Activated CD8-positive, alpha-beta T cell treated with anti-CD3 and anti-CD28 coated beads for 36 hours (primary cell): ENCODE data around the gene NFYC. TPM values are rescaled to one million over a fixed set of nuclear protein-coding genes. Genes with fewer than 3 reads are reported as not detected.

ENCODE experiments used
- ATAC-seq: fragments of 200-7000 bp; cut with Tn5 transposase; one replicate; pipeline ENCODE4 v1.10.0; 2021; ENCODE audit warnings: mild to moderate bottlenecking, moderate library complexity
- CTCF ChIA-PET: fragments of 350-600 bp; sonication (Branson Sonifier 250); formaldehyde crosslinking; loops from one replicate; lab custom pipeline; 2021; ENCODE audit warnings: antibody characterized with exemption; lab: Charles Lee
- POLR2A ChIA-PET: fragments of 350-600 bp; sonication (Branson Sonifier 250); formaldehyde crosslinking; loops from one replicate; lab custom pipeline; 2021; ENCODE audit warnings: antibody characterized with exemption; lab: Charles Lee
- DNase-seq: peaks from one replicate; pipeline ENCODE4 v3.0.0-alpha.2; 2020
- H3K27ac Mint-ChIP-seq: one replicate; pipeline ENCODE4 v1.8.0; 2021; ENCODE audit warnings: mild to moderate bottlenecking, mixed read lengths
- H3K27me3 Mint-ChIP-seq: one replicate; pipeline ENCODE4 v1.8.0; 2021; ENCODE audit warnings: mixed read lengths
- H3K36me3 Mint-ChIP-seq: one replicate; pipeline ENCODE4 v1.8.0; 2021; ENCODE audit warnings: low read depth, mixed read lengths
- H3K4me1 Mint-ChIP-seq: one replicate; pipeline ENCODE4 v1.8.0; 2021; ENCODE audit warnings: low read depth, mixed read lengths
- H3K4me3 Mint-ChIP-seq: one replicate; pipeline ENCODE4 v1.8.0; 2021; ENCODE audit warnings: mild to moderate bottlenecking, moderate library complexity, mixed read lengths
- H3K9me3 Mint-ChIP-seq: one replicate; pipeline ENCODE4 v1.8.0; 2021; ENCODE audit warnings: mixed read lengths
- intact Hi-C: fragments of 100-400 bp; cut with micrococcal nuclease; formaldehyde crosslinking; loops from one replicate; pipeline ENCODE4 v1.10.0; 2022
- total RNA-seq, 2 experiments: library from RNA; stranded (reverse); gene quantifications; one replicate each; pipeline ENCODE4 v1.2.3, GENCODE V29; 2021
- TF ChIP-seq, protein P1 (sequence below): fragments of 200-600 bp; IDR thresholded peaks from one replicate; pipeline ENCODE4 v1.8.0; 2022; ENCODE audit warnings: antibody characterized with exemption, mild to moderate bottlenecking

Gene NFYC
- total RNA-seq, 2 experiments from 2014 or later = 45.6 to 53.8 TPM

DNA sequence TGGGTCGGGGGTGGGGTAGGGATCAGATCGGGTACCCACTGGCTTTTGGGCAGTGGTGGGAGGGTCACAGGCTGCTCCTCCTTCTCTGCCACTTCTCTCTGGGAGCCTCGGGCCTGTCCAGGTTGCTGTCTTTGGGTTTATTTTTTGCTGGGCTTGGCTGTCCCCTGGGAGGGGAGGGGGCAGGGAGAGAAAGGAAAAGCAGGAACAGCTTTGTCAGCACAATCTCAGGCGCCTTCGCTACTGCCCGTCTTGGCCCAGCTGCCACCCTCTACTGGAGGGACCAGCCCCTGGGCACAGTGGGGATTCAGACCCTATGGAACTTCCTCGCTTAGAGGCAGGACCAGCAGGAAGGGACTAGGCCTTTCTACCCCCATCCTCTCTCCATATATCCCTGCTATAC, 100.5 kb downstream of the NFYC start:
- no peak for DNase-seq
- H3K4me3 Mint-ChIP-seq = no peak overlapping the region
- CTCF ChIA-PET = interaction anchor here (1.0 to 9.2 kb wide), 2 partner anchors 18 to 57 kb away, joined by 4 to 53 read pairs; no protein-coding TSS in a partner anchor
- POLR2A ChIA-PET = no interaction called here
- no peaks in the 10 kb centered on the region for H3K36me3 Mint-ChIP-seq
- no peak for ATAC-seq
- TF ChIP-seq, protein P1, sequence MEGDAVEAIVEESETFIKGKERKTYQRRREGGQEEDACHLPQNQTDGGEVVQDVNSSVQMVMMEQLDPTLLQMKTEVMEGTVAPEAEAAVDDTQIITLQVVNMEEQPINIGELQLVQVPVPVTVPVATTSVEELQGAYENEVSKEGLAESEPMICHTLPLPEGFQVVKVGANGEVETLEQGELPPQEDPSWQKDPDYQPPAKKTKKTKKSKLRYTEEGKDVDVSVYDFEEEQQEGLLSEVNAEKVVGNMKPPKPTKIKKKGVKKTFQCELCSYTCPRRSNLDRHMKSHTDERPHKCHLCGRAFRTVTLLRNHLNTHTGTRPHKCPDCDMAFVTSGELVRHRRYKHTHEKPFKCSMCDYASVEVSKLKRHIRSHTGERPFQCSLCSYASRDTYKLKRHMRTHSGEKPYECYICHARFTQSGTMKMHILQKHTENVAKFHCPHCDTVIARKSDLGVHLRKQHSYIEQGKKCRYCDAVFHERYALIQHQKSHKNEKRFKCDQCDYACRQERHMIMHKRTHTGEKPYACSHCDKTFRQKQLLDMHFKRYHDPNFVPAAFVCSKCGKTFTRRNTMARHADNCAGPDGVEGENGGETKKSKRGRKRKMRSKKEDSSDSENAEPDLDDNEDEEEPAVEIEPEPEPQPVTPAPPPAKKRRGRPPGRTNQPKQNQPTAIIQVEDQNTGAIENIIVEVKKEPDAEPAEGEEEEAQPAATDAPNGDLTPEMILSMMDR = no peak
- H3K27me3 Mint-ChIP-seq = no peaks in the 10 kb centered on the region
- no peaks in the 10 kb centered on the region for H3K9me3 Mint-ChIP-seq
- no peak overlapping the region for H3K27ac Mint-ChIP-seq
- H3K4me1 Mint-ChIP-seq = peaks cover 31% of the 10 kb centered on the region
- intact Hi-C loops = no loop called here

DNA sequence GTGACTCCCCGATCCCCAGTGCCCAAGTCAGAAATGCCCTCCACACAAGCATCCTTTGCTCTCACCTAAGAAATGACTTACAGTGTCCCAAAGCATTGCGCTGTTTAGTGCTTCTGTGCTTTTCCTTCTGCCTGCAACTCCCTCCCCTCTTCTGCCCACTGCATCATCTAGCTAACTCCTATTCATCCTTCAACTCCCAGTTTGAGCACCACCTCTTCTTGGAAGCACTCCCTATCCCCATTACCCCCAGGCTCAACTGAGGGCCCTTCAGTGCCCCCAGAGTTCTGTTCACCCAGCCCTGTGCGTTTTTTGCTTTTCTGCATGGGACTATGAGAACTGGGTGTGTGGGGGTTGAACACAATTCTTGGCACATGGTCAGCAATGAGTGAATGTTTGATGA, 102.1 kb downstream of the NFYC start:
- Mint-ChIP-seq H3K4me3 (no peak overlapping the region), H3K27ac (no peak overlapping the region), H3K4me1 (peaks cover 35% of the 10 kb centered on the region), H3K27me3 (no peaks in the 10 kb centered on the region), H3K36me3 (no peaks in the 10 kb centered on the region), H3K9me3 (no peaks in the 10 kb centered on the region)
- ChIA-PET CTCF (interaction anchor here (5.7 kb wide), 1 partner anchor 20 kb away, joined by 50 read pairs; no protein-coding TSS in a partner anchor), POLR2A (no interaction called here)
- DNase-seq (no peak), ATAC-seq (no peak)
- TF ChIP-seq, protein P1 = no peak
- intact Hi-C loops = no loop called here

DNA sequence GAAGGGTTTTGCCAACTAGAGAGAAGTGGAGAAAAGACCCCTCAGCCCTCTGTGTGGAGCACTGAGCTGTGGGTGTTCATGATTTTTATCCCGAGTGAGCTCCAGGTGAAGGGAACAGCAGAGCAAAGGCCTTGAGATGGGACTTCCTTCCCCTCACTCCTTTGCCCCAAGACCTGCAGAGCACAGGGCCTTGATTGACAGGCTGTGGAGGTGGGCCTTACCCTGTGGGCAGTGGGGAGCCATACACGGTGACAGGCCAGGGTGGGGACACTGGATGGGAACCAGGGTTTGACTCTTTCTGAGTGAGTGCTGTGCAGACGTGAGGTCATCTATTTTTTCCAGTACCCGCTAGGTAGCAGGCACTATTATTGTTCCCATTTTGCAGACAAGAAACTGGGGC, 102.5 kb downstream of the NFYC start:
- CTCF ChIA-PET = interaction anchor here (1.2 to 5.7 kb wide), 2 partner anchors 20 to 159 kb away, joined by 4 to 50 read pairs; no protein-coding TSS in a partner anchor
- DNase-seq = no peak
- Mint-ChIP-seq H3K4me1 (peaks cover 35% of the 10 kb centered on the region), H3K4me3 (no peak overlapping the region), H3K27ac (no peak overlapping the region), H3K27me3 (no peaks in the 10 kb centered on the region), H3K9me3 (no peaks in the 10 kb centered on the region), H3K36me3 (no peaks in the 10 kb centered on the region)
- no peak for ATAC-seq
- POLR2A ChIA-PET = interaction anchor here (1.5 kb wide), 1 partner anchor 30 kb away, joined by 5 read pairs; no protein-coding TSS in a partner anchor
- intact Hi-C loops = no loop called here
- TF ChIP-seq, protein P1 = no peak

DNA sequence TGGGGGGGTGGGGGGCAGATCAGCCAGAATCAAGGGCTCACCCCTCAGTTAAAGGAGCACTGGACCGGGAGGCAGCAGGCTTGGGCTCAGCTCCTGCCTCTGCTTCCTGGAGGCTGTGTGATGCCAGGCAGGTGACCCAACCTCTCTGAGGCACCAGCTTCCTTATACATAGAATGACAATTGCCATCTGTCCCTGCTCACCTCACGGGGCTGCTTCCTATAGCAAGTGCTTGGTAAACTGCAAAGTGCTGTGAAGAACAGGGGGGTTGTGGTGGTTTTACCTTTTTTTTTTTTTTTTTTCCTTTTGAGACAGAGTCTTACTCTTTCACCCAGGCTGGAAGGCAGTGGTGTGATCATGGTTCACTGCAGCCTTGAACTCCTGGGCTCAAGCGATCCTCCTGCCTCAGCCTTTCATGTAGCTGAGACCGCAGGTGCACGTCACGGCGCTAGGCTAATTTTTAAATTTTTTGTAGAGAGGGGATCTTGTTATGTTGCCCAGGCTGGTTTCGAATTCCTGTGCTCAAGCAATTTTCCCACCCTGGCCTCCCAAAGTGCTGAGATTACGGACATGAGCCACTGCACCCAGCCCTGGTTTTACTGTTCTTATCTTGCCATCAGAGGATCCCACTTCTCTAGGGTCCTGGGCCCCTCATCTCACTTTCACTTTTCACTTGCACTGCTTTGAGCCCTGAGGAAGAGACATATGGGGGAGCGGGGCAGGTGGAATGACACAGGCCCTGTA, 103.6 kb downstream of the NFYC start:
- peak overlapping the region; percentile 37 for H3K4me3 Mint-ChIP-seq
- CTCF ChIA-PET = interaction anchor here (0.7 to 5.7 kb wide), 6 partner anchors 14 to 157 kb away, joined by 3 to 50 read pairs (median 4); no protein-coding TSS in a partner anchor
- intact Hi-C loops = no loop called here
- H3K9me3 Mint-ChIP-seq = no peaks in the 10 kb centered on the region
- no peaks in the 10 kb centered on the region for H3K36me3 Mint-ChIP-seq
- ATAC-seq (peak; percentile 65), DNase-seq (peak; percentile 70)
- POLR2A ChIA-PET = interaction anchor here (1.1 to 1.5 kb wide), 4 partner anchors 9 to 104 kb away, joined by 3 to 5 read pairs (median 4); partner anchors contain the start of gene NFYC
- H3K27ac Mint-ChIP-seq = peak overlapping the region; percentile 83
- no peaks in the 10 kb centered on the region for H3K27me3 Mint-ChIP-seq
- TF ChIP-seq, protein P1 = no peak
- peaks cover 38% of the 10 kb centered on the region for H3K4me1 Mint-ChIP-seq
